GM12874 (cell line): Measurements from ENCODE around the gene MVB12B.

Source experiments
- TF ChIP-seq, protein P1 (sequence below): IDR thresholded peaks from 2 replicates; pipeline ENCODE4 v1.5.1; 2011; ENCODE audit warnings: low read depth, mild to moderate bottlenecking, control low read depth, low read length, moderate library complexity; ENCODE audit not compliant: insufficient read depth

MVB12B gene

GRCh38 chr9:126406075-126406667, 79.5 kb downstream of the MVB12B start:
- TF ChIP-seq, protein P1, sequence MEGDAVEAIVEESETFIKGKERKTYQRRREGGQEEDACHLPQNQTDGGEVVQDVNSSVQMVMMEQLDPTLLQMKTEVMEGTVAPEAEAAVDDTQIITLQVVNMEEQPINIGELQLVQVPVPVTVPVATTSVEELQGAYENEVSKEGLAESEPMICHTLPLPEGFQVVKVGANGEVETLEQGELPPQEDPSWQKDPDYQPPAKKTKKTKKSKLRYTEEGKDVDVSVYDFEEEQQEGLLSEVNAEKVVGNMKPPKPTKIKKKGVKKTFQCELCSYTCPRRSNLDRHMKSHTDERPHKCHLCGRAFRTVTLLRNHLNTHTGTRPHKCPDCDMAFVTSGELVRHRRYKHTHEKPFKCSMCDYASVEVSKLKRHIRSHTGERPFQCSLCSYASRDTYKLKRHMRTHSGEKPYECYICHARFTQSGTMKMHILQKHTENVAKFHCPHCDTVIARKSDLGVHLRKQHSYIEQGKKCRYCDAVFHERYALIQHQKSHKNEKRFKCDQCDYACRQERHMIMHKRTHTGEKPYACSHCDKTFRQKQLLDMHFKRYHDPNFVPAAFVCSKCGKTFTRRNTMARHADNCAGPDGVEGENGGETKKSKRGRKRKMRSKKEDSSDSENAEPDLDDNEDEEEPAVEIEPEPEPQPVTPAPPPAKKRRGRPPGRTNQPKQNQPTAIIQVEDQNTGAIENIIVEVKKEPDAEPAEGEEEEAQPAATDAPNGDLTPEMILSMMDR: no peak

DNA sequence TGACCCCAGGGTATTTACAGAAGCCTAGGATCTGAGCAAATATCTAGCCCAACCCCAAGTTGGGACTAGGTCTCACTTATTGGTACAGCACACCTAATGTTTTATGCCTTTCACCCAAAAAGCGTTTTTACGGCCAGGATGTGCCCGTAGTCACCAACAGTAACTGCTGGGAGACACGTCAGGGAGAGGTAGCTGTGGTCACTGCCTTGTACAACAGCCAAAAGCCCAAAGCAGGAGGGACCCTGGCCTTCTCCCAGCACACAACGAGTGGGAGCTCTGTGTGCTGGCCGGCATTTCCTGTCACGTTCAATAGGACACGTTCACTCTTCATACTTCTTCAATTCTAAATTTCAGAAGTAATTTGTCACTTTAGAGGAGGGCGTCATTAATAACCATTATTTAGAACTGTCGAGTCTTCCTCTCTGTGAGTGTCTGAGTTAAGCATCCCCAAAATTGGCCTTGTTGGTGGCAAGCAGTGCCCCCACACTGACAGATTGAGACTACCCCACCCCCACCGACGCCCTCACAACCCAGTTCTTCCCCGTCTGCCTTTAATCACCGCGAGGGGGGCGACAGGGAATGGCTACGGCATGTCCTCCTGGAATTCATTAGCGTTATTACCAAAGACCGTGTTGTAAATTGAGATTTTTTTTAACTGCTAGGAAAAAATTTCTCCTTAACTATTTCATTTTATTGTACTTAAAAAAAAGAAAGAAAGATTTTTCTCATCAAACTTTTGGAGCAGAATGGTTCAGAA, 80.7 kb downstream of the MVB12B start:
- TF ChIP-seq, protein P1: no peak

- TF ChIP-seq, protein P1: no peak
These were observed 81.4 kb downstream of the MVB12B start for GRCh38 chr9:126408004-126408403.

GRCh38 chr9:126410229-126410628, 83.6 kb downstream of the MVB12B start:
- TF ChIP-seq, protein P1: no peak

DNA sequence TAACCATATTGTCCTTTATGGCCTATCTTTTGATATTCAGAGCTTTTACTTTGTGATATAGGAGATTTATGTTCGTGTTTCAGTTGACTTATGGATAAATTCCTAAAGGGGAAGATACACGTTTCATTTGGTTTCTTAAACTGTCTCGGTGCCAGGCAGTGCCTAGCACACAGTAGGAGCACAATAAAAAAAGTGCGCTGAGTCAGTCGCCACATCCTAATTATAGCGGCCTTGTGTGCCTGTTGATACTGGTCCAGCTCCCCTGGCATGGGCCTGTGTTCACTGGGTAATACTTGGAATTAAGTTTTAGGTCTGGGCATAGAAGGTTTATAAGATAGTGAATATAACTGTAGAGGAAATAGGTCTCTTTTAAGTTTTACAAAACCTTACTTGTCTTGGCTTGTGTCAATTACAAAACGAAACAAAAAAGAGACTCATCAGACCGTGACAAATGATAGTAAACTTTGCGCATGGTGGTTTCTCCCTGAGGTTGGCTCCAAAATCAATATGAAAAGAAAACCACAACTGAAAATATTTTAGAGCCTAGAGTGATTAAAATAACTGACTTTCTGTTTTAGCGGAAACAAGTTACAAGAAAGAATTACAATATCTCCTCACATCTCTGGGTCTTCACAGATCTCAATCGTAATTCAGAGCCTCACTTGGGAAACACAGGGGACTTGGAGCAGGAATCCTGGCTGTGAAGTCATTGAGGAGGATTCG, 84.8 kb downstream of the MVB12B start:
- TF ChIP-seq, protein P1: no peak

DNA sequence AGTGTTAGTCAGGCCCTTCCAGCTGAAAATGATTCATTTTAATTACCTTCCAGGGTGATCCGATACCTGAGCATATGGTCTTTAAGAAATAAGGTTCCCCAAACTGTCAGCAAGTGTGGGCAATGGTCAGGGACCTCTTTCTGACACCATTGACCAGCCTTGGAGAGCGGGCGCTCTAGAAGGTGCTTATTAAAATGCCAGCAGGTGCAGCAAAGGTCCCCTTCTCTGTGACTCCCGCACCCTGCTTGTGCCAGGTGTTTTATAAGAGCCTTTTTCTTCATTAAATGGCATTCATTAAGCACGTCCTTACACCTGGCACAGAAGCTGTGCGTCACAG, 85.3 kb downstream of the MVB12B start:
- TF ChIP-seq, protein P1: no peak

DNA sequence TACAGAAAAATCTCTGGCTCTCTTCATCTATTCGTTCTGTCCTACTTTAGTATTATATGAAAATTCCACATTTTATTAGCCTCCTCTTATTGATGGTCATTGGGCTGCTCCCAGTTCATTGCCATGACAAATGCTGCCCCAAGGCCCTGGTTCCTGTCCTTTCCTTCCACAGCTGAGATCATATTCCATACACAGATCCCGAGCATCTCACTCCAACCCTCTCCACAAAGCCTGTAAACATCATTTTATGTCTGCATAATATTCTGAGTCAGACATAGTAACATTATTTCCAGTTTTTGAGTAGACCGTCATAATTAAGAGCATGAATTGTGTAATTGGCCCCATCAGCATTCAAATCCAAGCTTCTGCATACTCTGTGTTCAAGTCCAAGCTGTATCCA, 86.3 kb downstream of the MVB12B start:
- TF ChIP-seq, protein P1: no peak
